GM12878 (cell line): Measurements from ENCODE around the gene TSPAN5. TPM values are rescaled to one million over a fixed set of nuclear protein-coding genes. Genes with fewer than 3 reads are reported as not detected.

ENCODE experiments used
- ATAC-seq: fragments of 200-7000 bp; cut with Tn5 transposase; 3 replicates; pipeline ENCODE4 v1.9.1; 2020; ENCODE audit warnings: mild to moderate bottlenecking, moderate library complexity
- BruUV-seq: library from RNA; stranded (reverse); fragments of 400-500 nt; replicated peaks from 2 replicates; lab custom pipeline; 2021; lab: Mats Ljungman, UMichigan
- CTCF ChIA-PET: fragments of 300-600 bp; sonication (Branson Sonifier 250); formaldehyde crosslinking; extraction: SDS; loops from one replicate; lab custom pipeline; 2021; ENCODE audit warnings: inconsistent platforms; lab: Yijun Ruan, JAX
- POLR2A ChIA-PET: fragments of 350-600 bp; formaldehyde crosslinking; extraction: SDS; loops from one replicate; lab custom pipeline; 2021; ENCODE audit warnings: inconsistent platforms; lab: Charles Lee
- RAD21 ChIA-PET: fragments of 300-600 bp; sonication (Branson Sonifier 250); formaldehyde crosslinking; loops from one replicate; lab custom pipeline; 2023; ENCODE audit warnings: antibody characterized with exemption; ENCODE audit not compliant: unreplicated experiment; lab: Charles Lee
- SMC1A ChIA-PET: fragments of 300-600 bp; sonication (Branson Sonifier 250); formaldehyde crosslinking; loops from one replicate; lab custom pipeline; 2023; ENCODE audit not compliant: unreplicated experiment, uncharacterized antibody; lab: Charles Lee
- DNase-seq: peaks from one replicate; pipeline ENCODE4 v3.0.0-alpha.2; 2011; ENCODE audit warnings: low read depth, low spot score
- FAIRE-seq: peaks from 3 replicates; lab custom pipeline; 2011; peaks lifted over from hg19 to GRCh38; lab: Jason Lieb, UNC
- H2AFZ ChIP-seq: 2 replicates; pipeline ENCODE4 v1.6.0; 2011; ENCODE audit warnings: low read depth, low read length, control low read depth; ENCODE audit not compliant: control insufficient read depth
- H3K27ac ChIP-seq: 2 replicates; pipeline ENCODE4 v1.5.1; 2011; ENCODE audit warnings: control low read depth; ENCODE audit not compliant: control insufficient read depth, insufficient read depth
- H3K27me3 ChIP-seq, 2 experiments: replicated peaks in 1 of 2; 2 replicates each; pipeline versions ENCODE4 v1.6.0 to v1.6.1; 2011; ENCODE audit warnings: low read length in 1 of 2; ENCODE audit not compliant: control insufficient read depth in 2 of 2, insufficient read depth in 2 of 2
- H3K36me3 ChIP-seq, 2 experiments: 2 replicates each; pipeline ENCODE4 v1.5.1; 2011; ENCODE audit warnings: low read length in 1 of 2; ENCODE audit not compliant: control insufficient read depth in 2 of 2, insufficient read depth in 2 of 2
- H3K4me1 ChIP-seq: 2 replicates; pipeline ENCODE4 v1.6.1; 2011; ENCODE audit warnings: mild to moderate bottlenecking, low read length, moderate library complexity, mixed read lengths; ENCODE audit not compliant: control insufficient read depth, insufficient read depth
- H3K4me2 ChIP-seq: 2 replicates; pipeline ENCODE4 v1.6.0; 2011; ENCODE audit warnings: control low read depth; ENCODE audit not compliant: control insufficient read depth, insufficient read depth
- H3K4me3 ChIP-seq: fragments of 200-600 bp; sonication (generic); 2 replicates; pipeline ENCODE4 v1.5.1; 2016
- H3K79me2 ChIP-seq: 2 replicates; pipeline ENCODE4 v1.6.0; 2011; ENCODE audit warnings: low read length; ENCODE audit not compliant: control insufficient read depth, insufficient read depth
- H3K9ac ChIP-seq: 2 replicates; pipeline ENCODE4 v1.8.0; 2011; ENCODE audit warnings: low read length, control low read depth, mixed read lengths; ENCODE audit not compliant: control insufficient read depth, insufficient read depth
- H3K9me3 ChIP-seq: replicated peaks from 3 replicates; pipeline ENCODE4 v1.5.1; 2011; ENCODE audit warnings: mild to moderate bottlenecking, low read length; ENCODE audit not compliant: control insufficient read depth, insufficient read depth
- H4K20me1 ChIP-seq: 2 replicates; pipeline ENCODE4 v1.6.0; 2011; ENCODE audit not compliant: control insufficient read depth, insufficient read depth
- BCL3 ChIP-seq: IDR thresholded peaks from 2 replicates; pipeline ENCODE4 v1.6.1; 2011; ENCODE audit warnings: borderline replicate concordance, low read depth, mild to moderate bottlenecking, moderate library complexity, low read length; ENCODE audit not compliant: insufficient read depth, poor library complexity, severe bottlenecking
- BHLHE40 ChIP-seq, 2 experiments: fragments of 450-650 bp in 1 of 2; IDR thresholded peaks; 2 replicates each; pipeline ENCODE4 v1.6.1; 2011 to 2017; ENCODE audit warnings: low read depth in 2 of 2, borderline replicate concordance in 1 of 2, improper control_type of control experiment in 1 of 2, low read length in 1 of 2, mild to moderate bottlenecking in 1 of 2
- CBFB ChIP-seq: IDR thresholded peaks from 2 replicates; pipeline ENCODE4 v1.6.1; 2016; ENCODE audit warnings: antibody characterized with exemption, low read depth
- CEBPB ChIP-seq, 2 experiments: fragments of 150-350 bp in 1 of 2; IDR thresholded peaks; 2 replicates each; pipeline ENCODE4 v1.6.1; 2012 to 2014; ENCODE audit warnings: low read depth in 2 of 2, low read length in 2 of 2, borderline replicate concordance in 1 of 2, inconsistent platforms in 1 of 2
- CREB1 ChIP-seq: IDR thresholded peaks from 2 replicates; pipeline ENCODE4 v1.6.1; 2012; ENCODE audit warnings: low read depth, mild to moderate bottlenecking, inconsistent platforms
- ETV6 ChIP-seq, 2 experiments: fragments of 450-650 bp in 1 of 2; IDR thresholded peaks in 1 of 2; conservative IDR thresholded peaks in 1 of 2; 2 replicates each; pipeline ENCODE4 v1.6.1; 2014; ENCODE audit warnings: antibody characterized with exemption in 1 of 2, borderline replicate concordance in 1 of 2, low read depth in 1 of 2, mild to moderate bottlenecking in 1 of 2, moderate library complexity in 1 of 2
- EZH2 ChIP-seq: IDR thresholded peaks from 2 replicates; pipeline ENCODE4 v1.6.1; 2012; ENCODE audit warnings: low read depth, mild to moderate bottlenecking, control low read depth, inconsistent platforms, low read length, borderline replicate concordance; ENCODE audit not compliant: control insufficient read depth
- FOXM1 ChIP-seq: IDR thresholded peaks from 2 replicates; pipeline ENCODE4 v1.6.1; 2012; ENCODE audit warnings: low read depth, mild to moderate bottlenecking, inconsistent platforms, low read length, moderate library complexity
- HDAC6 ChIP-seq: fragments of 200-600 bp; sonication (generic); IDR thresholded peaks from one replicate; pipeline ENCODE4 v1.8.0; 2017; ENCODE audit warnings: antibody characterized with exemption; ENCODE audit not compliant: unreplicated experiment
- LARP7 ChIP-seq: fragments of 450-650 bp; IDR thresholded peaks from 2 replicates; pipeline ENCODE4 v1.6.1; 2017; ENCODE audit warnings: mild to moderate bottlenecking
- MLLT1 ChIP-seq: fragments of 450-650 bp; IDR thresholded peaks from 2 replicates; pipeline ENCODE4 v1.6.1; 2016; ENCODE audit warnings: mild to moderate bottlenecking
- MTA2 ChIP-seq: fragments of 450-650 bp; IDR thresholded peaks from 2 replicates; pipeline ENCODE4 v1.6.1; 2016; ENCODE audit warnings: low read depth, mild to moderate bottlenecking, moderate library complexity
- RB1 ChIP-seq: fragments of 450-650 bp; formaldehyde crosslinking; IDR thresholded peaks from 2 replicates; pipeline ENCODE4 v1.6.1; 2017; ENCODE audit warnings: mild to moderate bottlenecking, borderline replicate concordance
- SMARCA5 ChIP-seq: fragments of 450-650 bp; IDR thresholded peaks from 2 replicates; pipeline ENCODE4 v1.6.1; 2017; ENCODE audit warnings: mild to moderate bottlenecking
- SUZ12 ChIP-seq: fragments of 200-600 bp; sonication (generic); IDR thresholded peaks from one replicate; pipeline ENCODE4 v1.6.1; 2018; ENCODE audit warnings: antibody characterized with exemption, mild to moderate bottlenecking; ENCODE audit not compliant: unreplicated experiment
- ZBTB40 ChIP-seq: fragments of 450-650 bp; IDR thresholded peaks from 2 replicates; pipeline ENCODE4 v1.6.1; 2016; ENCODE audit warnings: mild to moderate bottlenecking, moderate library complexity, borderline replicate concordance
- ZSCAN29 ChIP-seq: fragments of 450-650 bp; IDR thresholded peaks from 2 replicates; pipeline ENCODE4 v1.6.1; 2017; ENCODE audit warnings: mild to moderate bottlenecking, moderate library complexity
- WGBS: methylation state at CpG from one replicate; pipeline ENCODE4 v1.1.6; 2016; ENCODE audit warnings: low lambda C conversion rate; ENCODE audit not compliant: insufficient replicate concordance, insufficient coverage; ENCODE audit errors: missing lambda C conversion rate; 5-methylcytosine and 5-hydroxymethylcytosine counted together
- in situ Hi-C: fragments of 300-500 bp; cut with MboI; formaldehyde crosslinking; loops from 9 replicates; pipeline ENCODE4 v1.14.3; 2018; ENCODE audit warnings: mixed read lengths
- intact Hi-C: fragments of 100-400 bp; cut with micrococcal nuclease; formaldehyde crosslinking; loops from one replicate; pipeline ENCODE4 v1.14.2; 2022; ENCODE audit not compliant: unreplicated experiment
- polyA plus RNA-seq, 11 experiments: library from polyadenylated mRNA; depleted of rRNA in 4 of 11; unstranded in 6 of 11; stranded (reverse) in 5 of 11; fragments of >200 nt; fragmentation: Nextera tagmentation in 4 of 11; fragmentation: Illumina TruSeq in 1 of 11; extraction: Ambion mirVana in 4 of 11; extraction: Trizol in 1 of 11; gene quantifications; 1 replicate in 1 of 11; 2 replicates in 10 of 11; pipeline versions ENCODE4 v1.2.1 to v1.2.3, GENCODE V29; 2011 to 2016; ENCODE audit warnings: inconsistent platforms in 2 of 11, missing spikeins in 2 of 11, low read depth in 1 of 11
- total RNA-seq, 4 experiments: library from RNA; depleted of rRNA in 3 of 4; stranded (reverse); fragments of >200 nt in 3 of 4; fragmentation: Illumina TruSeq in 1 of 4; extraction: Trizol in 1 of 4; gene quantifications; 2 replicates each; pipeline versions ENCODE4 v1.2.1 to v1.2.3, GENCODE V29; 2013 to 2021

The TSPAN5 gene
- total and polyA plus RNA-seq, 10 of the 15 experiments (the other 5 are each of a cell fraction or from before 2014, with no cell fraction given) = 0.09 to 8.2 (median 0.27) TPM

GRCh38 chr4:98686043-98686707, 27.8 kb upstream of the TSPAN5 start:
- Histone ChIP-seq H3K9ac (no peak overlapping the region), H3K4me1 (no peaks in the 10 kb centered on the region)

More at GRCh38 chr4:98686043-98686707, 27.8 kb upstream of the TSPAN5 start:
- SMC1A ChIA-PET = no interaction called here
- in situ Hi-C loops (no loop called here), intact Hi-C loops (no loop called here)
- H3K79me2 ChIP-seq = no peaks in the 10 kb centered on the region
- DNase-seq (no peak), FAIRE-seq (no peak), ATAC-seq (no peak)
- H3K36me3 ChIP-seq = no peaks in the 10 kb centered on the region
- H3K9me3 ChIP-seq = no peaks in the 10 kb centered on the region; the same call in 2 of the 3 replicates
- RAD21 ChIA-PET = interaction anchor here (1.0 kb wide), 1 partner anchor 218 kb away, joined by 3 read pairs; no protein-coding TSS in a partner anchor
- H4K20me1 ChIP-seq = no peaks in the 10 kb centered on the region
- POLR2A ChIA-PET = interaction anchor here (1.0 kb wide), 1 partner anchor 15 kb away, joined by 3 read pairs; no protein-coding TSS in a partner anchor
- H2AFZ ChIP-seq = no peak overlapping the region
- no peak overlapping the region for H3K4me2 ChIP-seq
- CTCF ChIA-PET = no interaction called here
- no peak overlapping the region for H3K27ac ChIP-seq
- BruUV-seq = no TSS peak
- TF ChIP-seq CBFB (no peak), MTA2 (no peak), SUZ12 (no peak), CEBPB (IDR thresholded peaks at IDR 0.05; ENCODE audit: borderline replicate concordance in 1 of 2, low read depth in 2 of 2, low read length in 2 of 2) (no peak), BHLHE40 (IDR thresholded peaks at IDR 0.05; ENCODE audit: borderline replicate concordance in 1 of 2, low read depth in 2 of 2, low read length in 1 of 2) (no peak), CREB1 (no peak), MLLT1 (no peak), ZBTB40 (no peak), EZH2 (no peak), ETV6 (conservative IDR thresholded peaks at IDR 0.05 in 1 of 2, IDR thresholded peaks at IDR 0.05 in 1 of 2; ENCODE audit: borderline replicate concordance in 1 of 2, low read depth in 1 of 2) (no peak), RB1 (no peak), LARP7 (no peak), FOXM1 (no peak), BCL3 (no peak), SMARCA5 (no peak), ZSCAN29 (no peak), HDAC6 (no peak)
- 43% methylated on average over 3 of the region's 3 CpGs for WGBS
- no peaks in the 10 kb centered on the region for H3K27me3 ChIP-seq
- H3K4me3 ChIP-seq = no peak overlapping the region
